ENCODE results near the gene SFI1.
"Not testable (repeated sequence)": the region's sequence is repeated elsewhere in the genome, so short reads cannot be mapped to it uniquely, and the experiment has no call there.

SFI1 gene

DNA sequence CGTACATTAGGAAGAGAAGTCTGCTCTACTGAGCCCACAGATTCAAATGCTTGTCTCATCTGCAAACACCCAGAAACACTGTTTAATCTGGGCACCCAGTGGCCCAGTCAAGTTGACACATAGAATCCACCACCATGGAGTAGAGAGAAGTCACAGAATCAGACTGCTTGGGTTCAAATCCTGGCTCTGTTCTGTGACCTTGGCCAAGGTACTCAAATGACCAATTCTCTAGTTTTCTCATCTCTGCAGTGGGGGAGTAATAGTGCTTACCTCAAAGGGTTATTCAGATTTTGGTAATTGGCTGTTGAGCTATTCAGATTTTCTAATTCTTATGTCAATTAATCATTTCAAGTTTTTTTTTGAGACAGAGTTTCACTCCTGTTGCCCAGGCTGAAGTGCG, 93.8 kb downstream of the SFI1 start:
- DNase-seq, result not testable (repeated sequence)

- no peak for DNase-seq
Observed at GRCh38 chr22:31595271-31595670, 98.9 kb downstream of the SFI1 start.

GRCh38 chr22:31602259-31602952, 106.1 kb downstream of the SFI1 start:
- no peak for DNase-seq

- no peak for DNase-seq
Observed at GRCh38 chr22:31603081-31603525, 106.8 kb downstream of the SFI1 start.

GRCh38 chr22:31603574-31603973, 107.2 kb downstream of the SFI1 start:
- DNase-seq, result no peak

DNA sequence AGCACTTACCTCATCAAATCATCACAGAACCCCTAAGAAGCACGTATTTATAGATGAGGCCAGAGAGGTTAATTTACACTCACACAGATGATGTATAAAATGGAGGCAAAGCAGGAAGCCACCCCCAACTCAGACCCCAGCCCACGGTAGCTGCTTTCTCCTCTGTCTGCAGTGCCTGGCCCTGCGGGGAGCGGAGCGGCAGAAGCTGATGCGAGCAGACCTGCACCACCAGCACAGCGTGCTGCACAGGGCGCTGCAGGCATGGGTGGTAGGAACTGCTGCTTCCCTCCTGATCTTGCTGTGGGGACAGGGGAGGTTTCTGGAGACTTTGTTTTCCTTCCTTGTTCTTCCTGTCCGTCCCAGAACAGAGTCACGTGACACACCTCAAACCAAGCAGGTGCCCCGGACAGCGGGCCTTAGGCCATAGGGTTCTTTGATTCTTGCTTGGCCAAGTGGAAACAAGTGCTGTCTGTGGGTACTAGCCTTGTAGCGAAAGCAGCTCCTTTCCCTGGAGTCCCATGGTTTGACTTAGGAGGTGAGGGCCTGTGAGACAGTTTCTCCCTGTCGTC, 107.9 kb downstream of the SFI1 start:
- DNase-seq, result no peak

DNA sequence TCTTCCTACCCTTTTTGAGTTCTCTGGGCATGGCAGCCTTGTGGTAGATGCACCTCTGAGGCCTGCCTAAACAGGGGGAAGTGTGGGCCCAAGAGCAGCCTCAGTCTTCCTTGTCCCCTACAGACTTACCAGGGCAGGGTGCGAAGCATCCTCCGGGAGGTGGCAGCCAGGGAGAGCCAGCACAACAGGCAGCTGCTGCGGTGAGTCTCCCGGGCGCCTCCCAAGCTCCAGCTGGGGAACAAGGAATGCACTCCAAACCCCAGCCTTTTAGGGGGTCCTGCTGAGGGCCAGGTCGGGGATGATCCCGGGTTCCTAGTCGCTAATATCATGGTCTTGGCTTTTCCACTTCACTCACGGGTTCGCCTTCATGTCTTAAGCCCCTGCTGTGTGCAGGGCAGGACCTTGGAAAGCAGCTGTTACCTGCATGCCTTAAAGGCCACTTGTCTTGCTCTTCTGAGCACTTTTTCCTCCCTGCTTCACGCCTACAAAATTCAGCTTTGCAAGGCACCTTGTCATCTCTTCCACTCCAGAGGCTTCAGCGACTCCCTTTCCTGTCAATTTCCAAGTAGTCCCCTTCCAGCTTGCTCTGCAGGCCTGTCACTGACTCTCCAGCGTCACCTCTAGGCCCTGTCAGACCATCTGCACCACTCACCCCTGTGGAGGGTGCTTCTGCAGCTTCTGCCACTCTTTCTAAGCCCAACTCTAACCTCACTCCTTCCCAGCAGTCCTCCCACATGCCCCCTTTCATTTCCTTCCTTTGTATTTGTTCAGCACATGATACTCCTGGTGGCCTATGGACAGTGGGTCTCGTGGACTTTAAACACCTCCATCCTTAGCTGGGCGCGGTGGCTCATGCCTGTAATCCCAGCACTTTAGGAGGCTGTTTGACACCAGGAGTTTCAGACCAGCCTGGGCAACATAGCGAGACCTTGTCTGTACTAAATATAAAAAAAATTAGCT, 108.7 kb downstream of the SFI1 start:
- no peak for DNase-seq

DNA sequence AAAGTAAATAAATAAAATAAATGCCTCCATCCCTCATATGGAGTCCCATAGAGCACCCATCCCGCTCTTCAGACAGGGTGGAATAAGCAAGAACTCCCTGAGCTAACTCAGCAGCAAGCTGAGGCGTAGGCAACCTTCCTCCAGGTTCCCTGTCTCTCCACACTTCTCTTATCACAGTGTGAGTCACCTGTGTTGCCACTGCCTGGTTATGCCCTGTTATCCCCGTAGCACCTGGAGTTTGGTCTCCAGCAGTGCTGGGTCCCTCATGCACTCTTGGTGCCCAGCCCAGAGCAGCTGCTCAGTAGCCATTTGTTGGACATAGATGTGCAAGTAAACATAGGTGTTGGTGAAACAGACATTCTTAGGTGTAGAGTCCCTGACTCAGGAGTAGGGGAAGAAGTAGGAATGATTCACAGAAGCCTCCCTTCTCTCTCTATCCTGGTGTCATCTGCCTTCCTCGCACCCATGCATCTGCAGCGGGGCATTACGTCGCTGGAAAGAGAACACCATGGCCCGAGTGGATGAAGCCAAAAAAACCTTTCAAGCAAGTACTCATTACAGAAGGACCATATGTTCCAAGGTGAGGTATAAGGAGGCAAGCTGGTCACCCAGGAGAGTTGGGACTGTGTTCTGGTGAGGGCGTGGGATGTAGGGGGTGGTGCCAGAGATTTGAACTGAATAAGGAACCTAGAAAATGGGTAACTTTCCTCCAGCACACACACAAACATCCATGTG, 109.7 kb downstream of the SFI1 start:
- DNase-seq, result no peak

DNA sequence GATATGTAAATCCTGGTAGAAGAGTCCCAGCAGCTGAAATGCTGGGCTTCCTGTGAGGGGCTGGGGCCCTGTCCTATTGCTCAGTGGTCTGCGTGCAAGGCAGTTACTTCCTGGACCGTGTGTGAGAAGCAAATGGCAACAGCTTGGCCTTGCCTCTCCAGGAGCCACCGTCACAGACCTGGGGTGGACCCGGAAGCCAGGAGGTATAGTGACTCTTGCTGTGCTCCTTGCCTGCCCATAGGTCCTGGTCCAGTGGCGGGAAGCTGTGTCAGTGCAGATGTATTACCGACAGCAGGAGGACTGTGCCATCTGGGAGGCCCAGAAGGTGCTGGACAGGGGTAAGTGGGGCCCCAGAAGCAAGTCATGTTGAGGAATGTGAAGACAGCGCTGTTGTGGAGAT, 111.4 kb downstream of the SFI1 start:
- DNase-seq, result no peak

DNA sequence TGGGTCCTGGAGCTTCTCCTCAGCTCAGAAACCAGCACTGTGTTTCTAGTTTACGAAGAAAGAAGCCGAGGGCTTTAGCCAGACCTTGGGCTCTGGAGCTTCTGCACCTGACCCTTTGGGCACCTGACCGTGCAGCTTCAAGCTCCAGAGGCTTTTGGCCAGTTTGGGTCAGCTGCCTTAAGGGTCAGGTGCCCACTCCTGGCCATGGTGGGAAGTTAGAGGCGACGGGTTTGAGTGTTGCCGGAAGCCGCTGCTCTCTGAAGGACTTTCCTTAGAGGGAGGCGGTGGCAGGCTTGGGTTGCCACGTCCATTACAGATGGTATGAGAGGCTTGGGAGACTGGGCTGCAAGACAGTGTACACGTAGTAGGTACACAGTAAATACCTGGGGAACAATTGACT, 113.4 kb downstream of the SFI1 start:
- no peak for DNase-seq

DNA sequence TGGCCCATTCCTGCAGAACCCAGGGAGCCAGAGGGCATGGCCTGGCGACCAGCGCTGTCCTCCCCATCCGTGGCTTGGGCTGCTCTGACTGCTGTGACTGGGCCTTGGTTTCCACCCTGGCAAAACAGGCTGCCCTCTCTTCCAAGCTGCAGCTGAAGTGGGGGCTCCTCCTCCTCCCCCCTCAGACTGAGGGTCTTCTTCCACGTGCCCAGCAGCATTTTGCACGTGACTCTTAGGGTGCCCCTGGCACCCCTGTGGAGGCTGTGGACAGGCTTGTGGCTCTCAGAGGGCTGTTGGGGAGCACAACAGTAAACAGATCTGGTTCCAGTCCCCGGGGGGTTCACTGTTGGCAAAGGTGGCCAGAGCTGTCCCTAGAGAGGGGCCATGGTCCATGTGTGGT, 114.3 kb downstream of the SFI1 start:
- DNase-seq, result no peak

DNA sequence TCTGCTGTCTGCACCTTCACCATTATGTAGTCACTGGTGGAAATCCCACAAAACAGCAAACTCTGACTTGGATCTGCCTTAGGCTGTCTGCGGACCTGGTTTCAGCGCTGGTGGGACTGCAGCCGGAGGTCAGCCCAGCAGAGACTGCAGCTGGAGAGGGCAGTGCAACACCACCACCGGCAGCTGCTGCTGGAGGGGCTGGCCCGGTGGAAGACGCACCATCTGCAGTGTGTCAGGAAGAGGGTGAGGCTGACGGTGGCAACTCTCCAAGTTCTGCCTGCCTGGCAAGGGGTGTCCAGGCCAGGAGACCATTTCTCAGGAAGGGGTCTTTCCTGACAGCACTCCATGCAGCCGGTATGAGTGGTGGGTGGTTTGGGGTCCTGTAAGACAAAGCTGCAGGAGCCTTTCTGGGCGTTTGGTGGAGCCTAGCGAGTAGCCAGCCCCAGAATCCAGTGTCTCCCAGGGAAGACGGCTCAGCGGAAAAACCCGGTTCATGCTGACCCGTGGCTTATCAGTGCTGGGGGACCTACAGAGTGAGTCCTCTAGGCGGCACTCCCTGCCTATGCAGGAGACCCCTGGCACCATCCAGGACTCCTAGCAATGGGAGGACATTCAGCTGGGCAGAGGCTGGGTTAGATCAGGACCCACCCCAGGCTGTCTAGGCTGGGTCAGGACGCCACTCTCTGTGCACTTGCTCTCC, 114.9 kb downstream of the SFI1 start:
- DNase-seq, result no peak

GRCh38 chr22:31612891-31613285, 116.6 kb downstream of the SFI1 start:
- no peak for DNase-seq

DNA sequence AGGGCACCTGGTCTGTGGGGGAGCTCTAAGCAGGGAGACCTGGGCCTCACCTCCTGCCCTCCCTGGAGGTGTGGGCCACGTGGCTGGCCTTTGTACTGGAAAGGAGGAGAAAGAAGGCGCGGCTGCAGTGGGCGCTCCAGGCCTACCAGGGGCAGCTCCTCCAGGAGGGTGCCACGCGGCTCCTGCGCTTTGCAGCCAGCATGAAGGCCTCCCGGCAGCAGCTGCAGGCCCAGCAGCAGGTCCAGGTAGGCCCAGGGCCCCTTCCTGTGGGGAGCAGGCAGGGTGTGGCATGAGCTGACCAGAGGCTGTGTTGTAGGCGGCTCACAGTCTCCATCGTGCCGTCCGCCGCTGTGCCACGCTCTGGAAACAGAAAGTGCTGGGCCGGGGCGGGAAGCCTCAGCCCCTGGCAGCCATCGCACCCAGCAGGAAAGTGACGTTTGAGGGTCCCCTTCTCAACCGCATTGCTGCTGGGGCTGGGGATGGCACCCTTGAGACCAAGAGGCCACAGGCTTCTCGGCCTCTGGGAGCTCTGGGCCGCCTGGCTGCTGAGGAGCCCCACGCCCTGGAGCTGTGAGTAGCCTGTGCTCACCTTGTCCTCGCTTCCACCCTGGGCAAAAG, 117.1 kb downstream of the SFI1 start:
- DNase-seq, result no peak

DNA sequence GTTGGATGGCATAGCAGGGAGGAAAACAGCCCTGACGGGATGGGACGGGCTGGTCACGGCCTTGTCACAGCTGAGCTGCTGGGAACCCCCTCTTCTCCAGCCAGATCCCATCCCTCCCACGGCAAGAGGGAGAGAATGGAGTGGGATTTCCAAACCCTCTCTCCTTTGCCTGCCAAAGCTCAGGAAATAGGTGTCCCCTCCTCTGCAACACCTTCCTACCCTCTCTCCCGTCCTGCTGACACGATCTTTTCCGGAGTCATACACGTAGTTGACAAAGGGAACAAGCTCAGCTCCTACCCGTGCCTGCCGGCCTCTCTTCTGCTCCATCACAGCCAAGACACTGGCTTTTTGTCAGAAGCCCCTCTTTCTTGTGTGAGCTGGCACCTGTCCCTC, 117.6 kb downstream of the SFI1 start:
- no peak for DNase-seq

GRCh38 chr22:31614781-31615490, 118.6 kb downstream of the SFI1 start:
- DNase-seq, result no peak

- DNase-seq, result no peak
Observed at GRCh38 chr22:31615491-31615860, 119.1 kb downstream of the SFI1 start.

- no peak for DNase-seq
Observed at GRCh38 chr22:31615940-31616314, 119.6 kb downstream of the SFI1 start.

DNA sequence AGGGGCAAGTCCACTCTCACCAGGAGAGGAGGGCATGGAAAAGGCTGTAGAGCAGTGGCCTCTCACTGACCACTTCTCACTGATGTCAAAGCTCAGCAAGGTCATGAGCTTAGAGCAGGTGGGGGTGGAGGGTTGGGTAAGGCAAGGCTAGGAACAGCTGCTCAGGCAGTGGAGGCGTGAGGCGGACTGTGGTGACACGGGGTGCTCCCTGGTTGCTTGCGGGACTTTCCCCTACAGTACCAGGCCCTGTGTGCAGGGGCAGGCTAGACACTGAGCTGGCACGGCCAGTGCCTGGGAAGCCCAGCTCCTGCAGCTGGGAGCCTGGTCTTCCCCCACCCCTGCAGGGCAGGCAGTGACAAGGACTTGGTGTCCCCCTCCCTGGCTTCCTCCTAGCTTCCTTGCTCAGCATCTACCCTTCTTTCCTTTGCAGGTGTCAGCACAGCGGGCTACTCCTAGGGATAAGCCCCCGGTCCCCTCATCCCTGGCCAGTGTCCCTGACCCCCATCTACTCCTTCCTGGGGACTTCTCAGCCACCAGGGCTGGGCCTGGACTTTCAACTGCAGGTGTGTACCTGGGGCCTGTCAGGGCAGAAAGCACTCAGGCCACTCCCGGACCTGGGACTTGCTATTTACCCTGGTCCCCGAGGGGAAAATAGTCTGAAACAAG, 120.1 kb downstream of the SFI1 start:
- no peak for DNase-seq

DNA sequence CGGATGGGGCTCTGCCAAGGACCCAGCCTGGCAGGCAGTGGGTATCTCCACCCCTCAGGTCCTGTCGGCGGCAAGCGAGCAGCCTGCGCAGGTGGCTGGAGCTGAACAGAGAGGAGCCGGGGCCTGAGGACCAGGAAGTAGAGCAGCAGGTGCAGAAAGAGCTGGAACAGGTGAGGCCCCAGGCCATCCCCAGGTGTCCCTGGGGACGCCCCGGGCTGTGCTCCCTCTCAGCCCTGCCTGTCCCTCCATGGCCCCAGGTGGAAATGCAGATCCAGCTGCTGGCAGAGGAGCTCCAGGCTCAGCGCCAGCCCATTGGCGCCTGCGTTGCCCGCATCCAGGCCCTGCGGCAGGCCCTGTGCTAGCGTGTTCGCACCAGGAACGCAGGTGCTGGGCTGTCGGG, 121.7 kb downstream of the SFI1 start:
- DNase-seq, result peak; percentile 43
